Measurements from ENCODE around the gene CELSR1.
A peak's percentile ranks its signal among the peaks of the same experiment; 100 is the strongest.

The CELSR1 gene

GRCh38 chr22:46575911-46576555 lies 38.6 kb upstream of the CELSR1 start:
- DNase-seq = no peak

- DNase-seq = no peak
These were observed 37.8 kb upstream of the CELSR1 start for GRCh38 chr22:46574993-46575910.

- no peak for DNase-seq
These were observed 37.1 kb upstream of the CELSR1 start for GRCh38 chr22:46574438-46574992.

- no peak for DNase-seq
These were observed 36.5 kb upstream of the CELSR1 start for GRCh38 chr22:46573781-46574437.

- DNase-seq = no peak
These were observed 35.7 kb upstream of the CELSR1 start for GRCh38 chr22:46572911-46573780.

GRCh38 chr22:46571642-46572250 lies 34.3 kb upstream of the CELSR1 start:
- no peak for DNase-seq

GRCh38 chr22:46569848-46570695 lies 32.7 kb upstream of the CELSR1 start:
- DNase-seq = no peak

- DNase-seq = no peak
These were observed 31.8 kb upstream of the CELSR1 start for GRCh38 chr22:46569055-46569847.

- DNase-seq = no peak
These were observed 30.8 kb upstream of the CELSR1 start for GRCh38 chr22:46568102-46568809.

- DNase-seq = no peak
These were observed 30.1 kb upstream of the CELSR1 start for GRCh38 chr22:46567471-46567870.

- DNase-seq = no peak
These were observed 26.8 kb upstream of the CELSR1 start for GRCh38 chr22:46564084-46564714.

- DNase-seq = peak; percentile 23
These were observed 26.1 kb upstream of the CELSR1 start for GRCh38 chr22:46563381-46564083.

- DNase-seq = no peak
These were observed 24.1 kb upstream of the CELSR1 start for GRCh38 chr22:46561435-46561905.

GRCh38 chr22:46560696-46561295 lies 23.4 kb upstream of the CELSR1 start:
- DNase-seq = no peak

- DNase-seq = no peak
These were observed 20.5 kb upstream of the CELSR1 start for GRCh38 chr22:46557736-46558480.

- no peak for DNase-seq
These were observed 19.4 kb upstream of the CELSR1 start for GRCh38 chr22:46556775-46557174.

- DNase-seq = no peak
These were observed 15.8 kb upstream of the CELSR1 start for GRCh38 chr22:46553189-46553588.

Measured in fibroblast of skin of abdomen (primary cell).